HepG2 (cell line): ENCODE measurements around the gene CAVIN1. TPM values are rescaled to one million over a fixed set of nuclear protein-coding genes. Genes with fewer than 3 reads are reported as not detected.
A peak's percentile ranks its signal among the peaks of the same experiment; 100 is the strongest.

Experiments
- ADNP ChIP-seq: sonication (generic); formaldehyde crosslinking; IDR thresholded peaks from 2 replicates; pipeline ENCODE4 v1.4.0; 2020; ENCODE audit warnings: missing genetic modification reagents
- ATF1 ChIP-seq: IDR thresholded peaks from 2 replicates; pipeline ENCODE4 v1.6.1; 2016; ENCODE audit warnings: mild to moderate bottlenecking, control low read depth
- ERF ChIP-seq: IDR thresholded peaks from 2 replicates; pipeline ENCODE4 v1.6.1; 2018; ENCODE audit warnings: missing biosample characterization, missing genetic modification reagents
- FOXA3 ChIP-seq: IDR thresholded peaks from 2 replicates; pipeline ENCODE4 v1.6.1; 2016; ENCODE audit warnings: missing genetic modification reagents, missing compliant biosample characterization
- ISL2 ChIP-seq: sonication (generic); formaldehyde crosslinking; IDR thresholded peaks from 2 replicates; pipeline ENCODE4 v1.5.0; 2020; ENCODE audit warnings: missing genetic modification reagents
- MIER3 ChIP-seq: IDR thresholded peaks from 2 replicates; pipeline ENCODE4 v1.6.1; 2016; ENCODE audit warnings: missing compliant biosample characterization, borderline replicate concordance
- NR3C1 ChIP-seq: sonication (generic); formaldehyde crosslinking; IDR thresholded peaks from 2 replicates; pipeline ENCODE4 v1.4.0; 2020; ENCODE audit warnings: missing genetic modification reagents
- RARA ChIP-seq: IDR thresholded peaks from 2 replicates; pipeline ENCODE4 v1.6.1; 2016; ENCODE audit warnings: missing genetic modification reagents, missing compliant biosample characterization
- RFXANK ChIP-seq: IDR thresholded peaks from 2 replicates; pipeline ENCODE4 v1.6.1; 2016
- SUZ12 ChIP-seq: fragments of 150-350 bp; IDR thresholded peaks from 2 replicates; pipeline ENCODE4 v1.6.1; 2014; ENCODE audit warnings: low read depth, low read length
- polyA plus RNA-seq, 8 experiments: library from polyadenylated mRNA; depleted of rRNA in 3 of 8; stranded (reverse) in 7 of 8; unstranded in 1 of 8; fragments of >200 nt; fragmentation: Illumina TruSeq in 4 of 8; extraction: Trizol in 4 of 8; gene quantifications; 2 replicates each; pipeline versions ENCODE4 v1.2.1 to v1.2.3, GENCODE V29; 2011 to 2016; ENCODE audit warnings: low read depth in 4 of 8, missing spikeins in 1 of 8, mixed read lengths in 1 of 8; ENCODE audit not compliant: insufficient read depth in 1 of 8
- total RNA-seq, 5 experiments: library from RNA; depleted of rRNA; stranded (reverse); fragments of >200 nt; fragmentation: Illumina TruSeq; extraction: Trizol; gene quantifications; 2 replicates each; pipeline ENCODE4 v1.2.3, GENCODE V29; 2016; ENCODE audit warnings: low read depth in 1 of 5
- TF ChIP-seq, protein P1 (sequence below): sonication (generic); formaldehyde crosslinking; IDR thresholded peaks from 2 replicates; pipeline ENCODE4 v1.5.1; 2020; ENCODE audit warnings: mild to moderate bottlenecking, missing genetic modification reagents, moderate library complexity
- TF ChIP-seq, protein P2 (sequence below): sonication (generic); formaldehyde crosslinking; conservative IDR thresholded peaks from 2 replicates; pipeline ENCODE4 v1.4.0; 2020; ENCODE audit warnings: missing genetic modification reagents
- TF ChIP-seq, protein P3 (sequence below): sonication (generic); formaldehyde crosslinking; IDR thresholded peaks from 2 replicates; pipeline ENCODE4 v1.4.0; 2020; ENCODE audit warnings: mild to moderate bottlenecking, missing genetic modification reagents
- TF ChIP-seq, protein P4 (sequence below): sonication (generic); formaldehyde crosslinking; IDR thresholded peaks from 2 replicates; pipeline ENCODE4 v1.5.1; 2020; ENCODE audit warnings: mild to moderate bottlenecking, missing genetic modification reagents, borderline replicate concordance
- TF ChIP-seq, protein P5 (sequence below): sonication (generic); formaldehyde crosslinking; IDR thresholded peaks from 2 replicates; pipeline ENCODE4 v1.5.1; 2020; ENCODE audit warnings: mild to moderate bottlenecking, missing genetic modification reagents, borderline replicate concordance

CAVIN1 gene
- total and polyA plus RNA-seq, 2 of the 13 experiments (the other 11 are each of a cell fraction or from before 2014, with no cell fraction given): 15.9 to 25.5 TPM

DNA sequence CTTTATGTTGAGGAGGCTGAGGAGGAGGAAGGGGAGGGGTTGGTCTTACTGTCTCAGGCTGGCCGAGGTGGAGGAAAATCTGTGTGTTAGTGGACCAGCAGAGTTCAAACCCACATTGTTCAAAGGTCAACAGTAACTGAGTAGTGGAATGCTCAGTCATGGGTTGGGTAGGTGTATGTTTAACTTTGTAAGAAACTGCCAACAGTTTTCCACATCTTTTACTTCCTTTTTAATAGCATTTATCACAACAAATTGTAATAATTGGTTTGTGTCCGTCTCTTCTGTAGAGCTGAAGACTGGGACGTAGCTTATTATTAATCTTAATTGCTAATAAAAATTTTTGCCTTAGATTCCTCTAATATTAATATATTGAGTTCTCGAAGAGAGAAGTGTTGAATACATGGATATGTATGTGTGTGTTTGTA lies 40.9 kb upstream of the CAVIN1 start (continued):
- TF ChIP-seq, protein P1, sequence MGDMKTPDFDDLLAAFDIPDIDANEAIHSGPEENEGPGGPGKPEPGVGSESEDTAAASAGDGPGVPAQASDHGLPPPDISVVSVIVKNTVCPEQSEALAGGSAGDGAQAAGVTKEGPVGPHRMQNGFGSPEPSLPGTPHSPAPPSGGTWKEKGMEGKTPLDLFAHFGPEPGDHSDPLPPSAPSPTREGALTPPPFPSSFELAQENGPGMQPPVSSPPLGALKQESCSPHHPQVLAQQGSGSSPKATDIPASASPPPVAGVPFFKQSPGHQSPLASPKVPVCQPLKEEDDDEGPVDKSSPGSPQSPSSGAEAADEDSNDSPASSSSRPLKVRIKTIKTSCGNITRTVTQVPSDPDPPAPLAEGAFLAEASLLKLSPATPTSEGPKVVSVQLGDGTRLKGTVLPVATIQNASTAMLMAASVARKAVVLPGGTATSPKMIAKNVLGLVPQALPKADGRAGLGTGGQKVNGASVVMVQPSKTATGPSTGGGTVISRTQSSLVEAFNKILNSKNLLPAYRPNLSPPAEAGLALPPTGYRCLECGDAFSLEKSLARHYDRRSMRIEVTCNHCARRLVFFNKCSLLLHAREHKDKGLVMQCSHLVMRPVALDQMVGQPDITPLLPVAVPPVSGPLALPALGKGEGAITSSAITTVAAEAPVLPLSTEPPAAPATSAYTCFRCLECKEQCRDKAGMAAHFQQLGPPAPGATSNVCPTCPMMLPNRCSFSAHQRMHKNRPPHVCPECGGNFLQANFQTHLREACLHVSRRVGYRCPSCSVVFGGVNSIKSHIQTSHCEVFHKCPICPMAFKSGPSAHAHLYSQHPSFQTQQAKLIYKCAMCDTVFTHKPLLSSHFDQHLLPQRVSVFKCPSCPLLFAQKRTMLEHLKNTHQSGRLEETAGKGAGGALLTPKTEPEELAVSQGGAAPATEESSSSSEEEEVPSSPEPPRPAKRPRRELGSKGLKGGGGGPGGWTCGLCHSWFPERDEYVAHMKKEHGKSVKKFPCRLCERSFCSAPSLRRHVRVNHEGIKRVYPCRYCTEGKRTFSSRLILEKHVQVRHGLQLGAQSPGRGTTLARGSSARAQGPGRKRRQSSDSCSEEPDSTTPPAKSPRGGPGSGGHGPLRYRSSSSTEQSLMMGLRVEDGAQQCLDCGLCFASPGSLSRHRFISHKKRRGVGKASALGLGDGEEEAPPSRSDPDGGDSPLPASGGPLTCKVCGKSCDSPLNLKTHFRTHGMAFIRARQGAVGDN (CRISPR knock-in tag): no peak
- TF ChIP-seq ATF1 (no peak), FOXA3 (CRISPR knock-in tag) (peak; percentile 77), ADNP (CRISPR knock-in tag) (no peak), NR3C1 (no peak), RFXANK (CRISPR knock-in tag) (no peak), MIER3 (no peak; the same call in 1 of the 2 replicates), SUZ12 (no peak), RARA (CRISPR knock-in tag) (peak; percentile 53; the same call in 1 of the 2 replicates), ERF (CRISPR knock-in tag) (peak; percentile 86; the same call in 1 of the 2 replicates), ISL2 (0 out of 2 replicates have a peak, but pooled peaks have one; percentile 21)
- TF ChIP-seq, protein P2, sequence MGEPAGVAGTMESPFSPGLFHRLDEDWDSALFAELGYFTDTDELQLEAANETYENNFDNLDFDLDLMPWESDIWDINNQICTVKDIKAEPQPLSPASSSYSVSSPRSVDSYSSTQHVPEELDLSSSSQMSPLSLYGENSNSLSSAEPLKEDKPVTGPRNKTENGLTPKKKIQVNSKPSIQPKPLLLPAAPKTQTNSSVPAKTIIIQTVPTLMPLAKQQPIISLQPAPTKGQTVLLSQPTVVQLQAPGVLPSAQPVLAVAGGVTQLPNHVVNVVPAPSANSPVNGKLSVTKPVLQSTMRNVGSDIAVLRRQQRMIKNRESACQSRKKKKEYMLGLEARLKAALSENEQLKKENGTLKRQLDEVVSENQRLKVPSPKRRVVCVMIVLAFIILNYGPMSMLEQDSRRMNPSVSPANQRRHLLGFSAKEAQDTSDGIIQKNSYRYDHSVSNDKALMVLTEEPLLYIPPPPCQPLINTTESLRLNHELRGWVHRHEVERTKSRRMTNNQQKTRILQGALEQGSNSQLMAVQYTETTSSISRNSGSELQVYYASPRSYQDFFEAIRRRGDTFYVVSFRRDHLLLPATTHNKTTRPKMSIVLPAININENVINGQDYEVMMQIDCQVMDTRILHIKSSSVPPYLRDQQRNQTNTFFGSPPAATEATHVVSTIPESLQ (CRISPR knock-in tag): 0 out of 2 replicates have a peak, but pooled peaks have one; percentile 73
- TF ChIP-seq, protein P3, sequence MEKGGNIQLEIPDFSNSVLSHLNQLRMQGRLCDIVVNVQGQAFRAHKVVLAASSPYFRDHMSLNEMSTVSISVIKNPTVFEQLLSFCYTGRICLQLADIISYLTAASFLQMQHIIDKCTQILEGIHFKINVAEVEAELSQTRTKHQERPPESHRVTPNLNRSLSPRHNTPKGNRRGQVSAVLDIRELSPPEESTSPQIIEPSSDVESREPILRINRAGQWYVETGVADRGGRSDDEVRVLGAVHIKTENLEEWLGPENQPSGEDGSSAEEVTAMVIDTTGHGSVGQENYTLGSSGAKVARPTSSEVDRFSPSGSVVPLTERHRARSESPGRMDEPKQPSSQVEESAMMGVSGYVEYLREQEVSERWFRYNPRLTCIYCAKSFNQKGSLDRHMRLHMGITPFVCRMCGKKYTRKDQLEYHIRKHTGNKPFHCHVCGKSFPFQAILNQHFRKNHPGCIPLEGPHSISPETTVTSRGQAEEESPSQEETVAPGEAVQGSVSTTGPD (CRISPR knock-in tag): no peak
- TF ChIP-seq, protein P4, sequence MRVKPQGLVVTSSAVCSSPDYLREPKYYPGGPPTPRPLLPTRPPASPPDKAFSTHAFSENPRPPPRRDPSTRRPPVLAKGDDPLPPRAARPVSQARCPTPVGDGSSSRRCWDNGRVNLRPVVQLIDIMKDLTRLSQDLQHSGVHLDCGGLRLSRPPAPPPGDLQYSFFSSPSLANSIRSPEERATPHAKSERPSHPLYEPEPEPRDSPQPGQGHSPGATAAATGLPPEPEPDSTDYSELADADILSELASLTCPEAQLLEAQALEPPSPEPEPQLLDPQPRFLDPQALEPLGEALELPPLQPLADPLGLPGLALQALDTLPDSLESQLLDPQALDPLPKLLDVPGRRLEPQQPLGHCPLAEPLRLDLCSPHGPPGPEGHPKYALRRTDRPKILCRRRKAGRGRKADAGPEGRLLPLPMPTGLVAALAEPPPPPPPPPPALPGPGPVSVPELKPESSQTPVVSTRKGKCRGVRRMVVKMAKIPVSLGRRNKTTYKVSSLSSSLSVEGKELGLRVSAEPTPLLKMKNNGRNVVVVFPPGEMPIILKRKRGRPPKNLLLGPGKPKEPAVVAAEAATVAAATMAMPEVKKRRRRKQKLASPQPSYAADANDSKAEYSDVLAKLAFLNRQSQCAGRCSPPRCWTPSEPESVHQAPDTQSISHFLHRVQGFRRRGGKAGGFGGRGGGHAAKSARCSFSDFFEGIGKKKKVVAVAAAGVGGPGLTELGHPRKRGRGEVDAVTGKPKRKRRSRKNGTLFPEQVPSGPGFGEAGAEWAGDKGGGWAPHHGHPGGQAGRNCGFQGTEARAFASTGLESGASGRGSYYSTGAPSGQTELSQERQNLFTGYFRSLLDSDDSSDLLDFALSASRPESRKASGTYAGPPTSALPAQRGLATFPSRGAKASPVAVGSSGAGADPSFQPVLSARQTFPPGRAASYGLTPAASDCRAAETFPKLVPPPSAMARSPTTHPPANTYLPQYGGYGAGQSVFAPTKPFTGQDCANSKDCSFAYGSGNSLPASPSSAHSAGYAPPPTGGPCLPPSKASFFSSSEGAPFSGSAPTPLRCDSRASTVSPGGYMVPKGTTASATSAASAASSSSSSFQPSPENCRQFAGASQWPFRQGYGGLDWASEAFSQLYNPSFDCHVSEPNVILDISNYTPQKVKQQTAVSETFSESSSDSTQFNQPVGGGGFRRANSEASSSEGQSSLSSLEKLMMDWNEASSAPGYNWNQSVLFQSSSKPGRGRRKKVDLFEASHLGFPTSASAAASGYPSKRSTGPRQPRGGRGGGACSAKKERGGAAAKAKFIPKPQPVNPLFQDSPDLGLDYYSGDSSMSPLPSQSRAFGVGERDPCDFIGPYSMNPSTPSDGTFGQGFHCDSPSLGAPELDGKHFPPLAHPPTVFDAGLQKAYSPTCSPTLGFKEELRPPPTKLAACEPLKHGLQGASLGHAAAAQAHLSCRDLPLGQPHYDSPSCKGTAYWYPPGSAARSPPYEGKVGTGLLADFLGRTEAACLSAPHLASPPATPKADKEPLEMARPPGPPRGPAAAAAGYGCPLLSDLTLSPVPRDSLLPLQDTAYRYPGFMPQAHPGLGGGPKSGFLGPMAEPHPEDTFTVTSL (CRISPR knock-in tag): 0 out of 2 replicates have a peak, but pooled peaks have one; percentile 11
- TF ChIP-seq, protein P5, sequence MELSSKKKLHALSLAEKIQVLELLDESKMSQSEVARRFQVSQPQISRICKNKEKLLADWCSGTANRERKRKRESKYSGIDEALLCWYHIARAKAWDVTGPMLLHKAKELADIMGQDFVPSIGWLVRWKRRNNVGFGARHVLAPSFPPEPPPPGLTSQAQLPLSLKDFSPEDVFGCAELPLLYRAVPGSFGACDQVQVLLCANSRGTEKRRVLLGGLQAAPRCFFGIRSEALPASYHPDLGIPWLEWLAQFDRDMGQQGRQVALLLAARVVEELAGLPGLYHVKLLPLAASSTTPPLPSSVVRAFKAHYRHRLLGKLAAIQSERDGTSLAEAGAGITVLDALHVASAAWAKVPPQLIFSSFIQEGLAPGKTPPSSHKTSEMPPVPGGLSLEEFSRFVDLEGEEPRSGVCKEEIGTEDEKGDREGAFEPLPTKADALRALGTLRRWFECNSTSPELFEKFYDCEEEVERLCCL (CRISPR knock-in tag): no peak
